ENCODE measurements around the gene GAB1.

DNA sequence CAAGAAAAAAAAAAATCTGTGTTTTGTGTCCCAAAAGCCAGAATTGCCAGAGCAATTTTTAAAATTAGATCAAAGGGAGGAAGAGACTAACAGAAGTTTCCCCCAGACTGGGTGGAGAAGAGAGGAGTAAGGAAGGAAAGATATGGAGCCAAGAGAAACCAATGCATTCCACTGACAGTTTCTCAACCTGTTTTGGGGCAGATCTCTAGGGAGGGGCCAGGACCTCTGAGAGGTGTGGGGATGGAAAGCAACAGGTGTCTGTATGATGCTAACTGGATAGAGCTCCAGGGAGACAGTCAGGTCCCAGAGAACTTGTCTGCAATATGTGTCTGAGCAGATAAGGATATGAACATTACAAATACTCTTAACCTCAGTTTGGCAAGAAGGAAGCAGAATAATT is 22.7 kb upstream of the GAB1 start:
- TF ChIP-seq, protein P1, sequence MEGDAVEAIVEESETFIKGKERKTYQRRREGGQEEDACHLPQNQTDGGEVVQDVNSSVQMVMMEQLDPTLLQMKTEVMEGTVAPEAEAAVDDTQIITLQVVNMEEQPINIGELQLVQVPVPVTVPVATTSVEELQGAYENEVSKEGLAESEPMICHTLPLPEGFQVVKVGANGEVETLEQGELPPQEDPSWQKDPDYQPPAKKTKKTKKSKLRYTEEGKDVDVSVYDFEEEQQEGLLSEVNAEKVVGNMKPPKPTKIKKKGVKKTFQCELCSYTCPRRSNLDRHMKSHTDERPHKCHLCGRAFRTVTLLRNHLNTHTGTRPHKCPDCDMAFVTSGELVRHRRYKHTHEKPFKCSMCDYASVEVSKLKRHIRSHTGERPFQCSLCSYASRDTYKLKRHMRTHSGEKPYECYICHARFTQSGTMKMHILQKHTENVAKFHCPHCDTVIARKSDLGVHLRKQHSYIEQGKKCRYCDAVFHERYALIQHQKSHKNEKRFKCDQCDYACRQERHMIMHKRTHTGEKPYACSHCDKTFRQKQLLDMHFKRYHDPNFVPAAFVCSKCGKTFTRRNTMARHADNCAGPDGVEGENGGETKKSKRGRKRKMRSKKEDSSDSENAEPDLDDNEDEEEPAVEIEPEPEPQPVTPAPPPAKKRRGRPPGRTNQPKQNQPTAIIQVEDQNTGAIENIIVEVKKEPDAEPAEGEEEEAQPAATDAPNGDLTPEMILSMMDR (tag by site-specific recombination; IDR thresholded peaks at IDR 0.05), result no peak
- TF ChIP-seq ZNF423 (tag by site-specific recombination; IDR thresholded peaks at IDR 0.05) (no peak), ZNF776 (tag by site-specific recombination; IDR thresholded peaks at IDR 0.05; ENCODE audit: borderline replicate concordance) (no peak), ZBTB8A (tag by site-specific recombination; IDR thresholded peaks at IDR 0.05) (no peak), ZNF677 (tag by site-specific recombination; IDR thresholded peaks at IDR 0.05) (no peak), ZNF707 (tag by site-specific recombination; IDR thresholded peaks at IDR 0.05) (no peak), ZBTB7A (tag by site-specific recombination; IDR thresholded peaks at IDR 0.05; ENCODE audit: low read depth) (no peak), SETDB1 (IDR thresholded peaks at IDR 0.05; ENCODE audit: insufficient read length, low read length) (no peak), ZBTB17 (tag by site-specific recombination; IDR thresholded peaks at IDR 0.05) (no peak)
- TF ChIP-seq, protein P2, sequence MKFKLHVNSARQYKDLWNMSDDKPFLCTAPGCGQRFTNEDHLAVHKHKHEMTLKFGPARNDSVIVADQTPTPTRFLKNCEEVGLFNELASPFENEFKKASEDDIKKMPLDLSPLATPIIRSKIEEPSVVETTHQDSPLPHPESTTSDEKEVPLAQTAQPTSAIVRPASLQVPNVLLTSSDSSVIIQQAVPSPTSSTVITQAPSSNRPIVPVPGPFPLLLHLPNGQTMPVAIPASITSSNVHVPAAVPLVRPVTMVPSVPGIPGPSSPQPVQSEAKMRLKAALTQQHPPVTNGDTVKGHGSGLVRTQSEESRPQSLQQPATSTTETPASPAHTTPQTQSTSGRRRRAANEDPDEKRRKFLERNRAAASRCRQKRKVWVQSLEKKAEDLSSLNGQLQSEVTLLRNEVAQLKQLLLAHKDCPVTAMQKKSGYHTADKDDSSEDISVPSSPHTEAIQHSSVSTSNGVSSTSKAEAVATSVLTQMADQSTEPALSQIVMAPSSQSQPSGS (tag by site-specific recombination; IDR thresholded peaks at IDR 0.05; ENCODE audit: low read depth), result no peak
- TF ChIP-seq, protein P3, sequence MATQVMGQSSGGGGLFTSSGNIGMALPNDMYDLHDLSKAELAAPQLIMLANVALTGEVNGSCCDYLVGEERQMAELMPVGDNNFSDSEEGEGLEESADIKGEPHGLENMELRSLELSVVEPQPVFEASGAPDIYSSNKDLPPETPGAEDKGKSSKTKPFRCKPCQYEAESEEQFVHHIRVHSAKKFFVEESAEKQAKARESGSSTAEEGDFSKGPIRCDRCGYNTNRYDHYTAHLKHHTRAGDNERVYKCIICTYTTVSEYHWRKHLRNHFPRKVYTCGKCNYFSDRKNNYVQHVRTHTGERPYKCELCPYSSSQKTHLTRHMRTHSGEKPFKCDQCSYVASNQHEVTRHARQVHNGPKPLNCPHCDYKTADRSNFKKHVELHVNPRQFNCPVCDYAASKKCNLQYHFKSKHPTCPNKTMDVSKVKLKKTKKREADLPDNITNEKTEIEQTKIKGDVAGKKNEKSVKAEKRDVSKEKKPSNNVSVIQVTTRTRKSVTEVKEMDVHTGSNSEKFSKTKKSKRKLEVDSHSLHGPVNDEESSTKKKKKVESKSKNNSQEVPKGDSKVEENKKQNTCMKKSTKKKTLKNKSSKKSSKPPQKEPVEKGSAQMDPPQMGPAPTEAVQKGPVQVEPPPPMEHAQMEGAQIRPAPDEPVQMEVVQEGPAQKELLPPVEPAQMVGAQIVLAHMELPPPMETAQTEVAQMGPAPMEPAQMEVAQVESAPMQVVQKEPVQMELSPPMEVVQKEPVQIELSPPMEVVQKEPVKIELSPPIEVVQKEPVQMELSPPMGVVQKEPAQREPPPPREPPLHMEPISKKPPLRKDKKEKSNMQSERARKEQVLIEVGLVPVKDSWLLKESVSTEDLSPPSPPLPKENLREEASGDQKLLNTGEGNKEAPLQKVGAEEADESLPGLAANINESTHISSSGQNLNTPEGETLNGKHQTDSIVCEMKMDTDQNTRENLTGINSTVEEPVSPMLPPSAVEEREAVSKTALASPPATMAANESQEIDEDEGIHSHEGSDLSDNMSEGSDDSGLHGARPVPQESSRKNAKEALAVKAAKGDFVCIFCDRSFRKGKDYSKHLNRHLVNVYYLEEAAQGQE (tag by site-specific recombination; IDR thresholded peaks at IDR 0.05), result no peak
- TF ChIP-seq, protein P4, sequence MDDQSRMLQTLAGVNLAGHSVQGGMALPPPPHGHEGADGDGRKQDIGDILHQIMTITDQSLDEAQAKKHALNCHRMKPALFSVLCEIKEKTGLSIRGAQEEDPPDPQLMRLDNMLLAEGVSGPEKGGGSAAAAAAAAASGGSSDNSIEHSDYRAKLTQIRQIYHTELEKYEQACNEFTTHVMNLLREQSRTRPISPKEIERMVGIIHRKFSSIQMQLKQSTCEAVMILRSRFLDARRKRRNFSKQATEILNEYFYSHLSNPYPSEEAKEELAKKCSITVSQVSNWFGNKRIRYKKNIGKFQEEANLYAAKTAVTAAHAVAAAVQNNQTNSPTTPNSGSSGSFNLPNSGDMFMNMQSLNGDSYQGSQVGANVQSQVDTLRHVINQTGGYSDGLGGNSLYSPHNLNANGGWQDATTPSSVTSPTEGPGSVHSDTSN (CRISPR knock-in tag; IDR thresholded peaks at IDR 0.05), result no peak
- TF ChIP-seq, protein P5, sequence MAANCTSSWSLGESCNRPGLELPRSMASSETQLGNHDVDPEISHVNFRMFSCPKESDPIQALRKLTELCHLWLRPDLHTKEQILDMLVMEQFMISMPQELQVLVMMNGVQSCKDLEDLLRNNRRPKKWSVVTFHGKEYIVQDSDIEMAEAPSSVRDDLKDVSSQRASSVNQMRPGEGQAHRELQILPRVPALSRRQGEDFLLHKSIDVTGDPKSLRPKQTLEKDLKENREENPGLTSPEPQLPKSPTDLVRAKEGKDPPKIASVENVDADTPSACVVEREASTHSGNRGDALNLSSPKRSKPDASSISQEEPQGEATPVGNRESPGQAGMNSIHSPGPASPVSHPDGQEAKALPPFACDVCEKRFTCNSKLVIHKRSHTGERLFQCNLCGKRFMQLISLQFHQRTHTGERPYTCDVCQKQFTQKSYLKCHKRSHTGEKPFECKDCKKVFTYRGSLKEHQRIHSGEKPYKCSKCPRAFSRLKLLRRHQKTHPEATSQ (tag by site-specific recombination; IDR thresholded peaks at IDR 0.05), result no peak
